ENCODE data around the gene TBC1D5.

DNA sequence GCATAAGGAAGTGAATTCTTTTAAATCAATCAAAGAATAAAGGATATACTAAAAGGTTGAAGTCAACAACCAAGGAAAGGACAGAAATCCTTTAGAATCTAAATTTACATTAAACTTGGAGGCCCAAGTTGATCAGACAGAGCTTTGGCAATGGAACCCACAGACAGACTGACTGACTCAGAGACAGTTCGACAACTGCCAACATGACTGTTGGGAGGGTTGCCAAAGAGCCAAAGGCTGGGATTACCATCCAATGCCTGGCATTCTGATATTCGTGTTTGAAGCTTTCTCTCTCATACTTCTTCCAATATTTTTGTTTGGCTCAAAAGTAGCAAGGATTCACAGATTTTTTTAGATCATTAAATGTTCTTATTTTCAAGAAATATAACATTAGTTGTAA lies 451.5 kb downstream of the TBC1D5 start:
- TF ChIP-seq EZH2 (IDR thresholded peaks at IDR 0.05): no peak
- TF ChIP-seq, protein P1, sequence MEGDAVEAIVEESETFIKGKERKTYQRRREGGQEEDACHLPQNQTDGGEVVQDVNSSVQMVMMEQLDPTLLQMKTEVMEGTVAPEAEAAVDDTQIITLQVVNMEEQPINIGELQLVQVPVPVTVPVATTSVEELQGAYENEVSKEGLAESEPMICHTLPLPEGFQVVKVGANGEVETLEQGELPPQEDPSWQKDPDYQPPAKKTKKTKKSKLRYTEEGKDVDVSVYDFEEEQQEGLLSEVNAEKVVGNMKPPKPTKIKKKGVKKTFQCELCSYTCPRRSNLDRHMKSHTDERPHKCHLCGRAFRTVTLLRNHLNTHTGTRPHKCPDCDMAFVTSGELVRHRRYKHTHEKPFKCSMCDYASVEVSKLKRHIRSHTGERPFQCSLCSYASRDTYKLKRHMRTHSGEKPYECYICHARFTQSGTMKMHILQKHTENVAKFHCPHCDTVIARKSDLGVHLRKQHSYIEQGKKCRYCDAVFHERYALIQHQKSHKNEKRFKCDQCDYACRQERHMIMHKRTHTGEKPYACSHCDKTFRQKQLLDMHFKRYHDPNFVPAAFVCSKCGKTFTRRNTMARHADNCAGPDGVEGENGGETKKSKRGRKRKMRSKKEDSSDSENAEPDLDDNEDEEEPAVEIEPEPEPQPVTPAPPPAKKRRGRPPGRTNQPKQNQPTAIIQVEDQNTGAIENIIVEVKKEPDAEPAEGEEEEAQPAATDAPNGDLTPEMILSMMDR (IDR thresholded peaks at IDR 0.05): no peak

All from neural progenitor cell (in vitro differentiated cells).